ENCODE measurements around the gene COL23A1. TPM values are rescaled to one million over a fixed set of nuclear protein-coding genes. Genes with fewer than 3 reads are reported as not detected.
A peak's percentile ranks its signal among the peaks of the same experiment; 100 is the strongest.

COL23A1 gene
- total and polyA plus RNA-seq, 2 of the 13 experiments (the other 11 are each of a cell fraction or from before 2014, with no cell fraction given), result not detected

GRCh38 chr5:178232124-178232919 is 357.9 kb downstream of the COL23A1 start, which contains the start of gene PHYKPL (continued):
- TF ChIP-seq, protein P1, sequence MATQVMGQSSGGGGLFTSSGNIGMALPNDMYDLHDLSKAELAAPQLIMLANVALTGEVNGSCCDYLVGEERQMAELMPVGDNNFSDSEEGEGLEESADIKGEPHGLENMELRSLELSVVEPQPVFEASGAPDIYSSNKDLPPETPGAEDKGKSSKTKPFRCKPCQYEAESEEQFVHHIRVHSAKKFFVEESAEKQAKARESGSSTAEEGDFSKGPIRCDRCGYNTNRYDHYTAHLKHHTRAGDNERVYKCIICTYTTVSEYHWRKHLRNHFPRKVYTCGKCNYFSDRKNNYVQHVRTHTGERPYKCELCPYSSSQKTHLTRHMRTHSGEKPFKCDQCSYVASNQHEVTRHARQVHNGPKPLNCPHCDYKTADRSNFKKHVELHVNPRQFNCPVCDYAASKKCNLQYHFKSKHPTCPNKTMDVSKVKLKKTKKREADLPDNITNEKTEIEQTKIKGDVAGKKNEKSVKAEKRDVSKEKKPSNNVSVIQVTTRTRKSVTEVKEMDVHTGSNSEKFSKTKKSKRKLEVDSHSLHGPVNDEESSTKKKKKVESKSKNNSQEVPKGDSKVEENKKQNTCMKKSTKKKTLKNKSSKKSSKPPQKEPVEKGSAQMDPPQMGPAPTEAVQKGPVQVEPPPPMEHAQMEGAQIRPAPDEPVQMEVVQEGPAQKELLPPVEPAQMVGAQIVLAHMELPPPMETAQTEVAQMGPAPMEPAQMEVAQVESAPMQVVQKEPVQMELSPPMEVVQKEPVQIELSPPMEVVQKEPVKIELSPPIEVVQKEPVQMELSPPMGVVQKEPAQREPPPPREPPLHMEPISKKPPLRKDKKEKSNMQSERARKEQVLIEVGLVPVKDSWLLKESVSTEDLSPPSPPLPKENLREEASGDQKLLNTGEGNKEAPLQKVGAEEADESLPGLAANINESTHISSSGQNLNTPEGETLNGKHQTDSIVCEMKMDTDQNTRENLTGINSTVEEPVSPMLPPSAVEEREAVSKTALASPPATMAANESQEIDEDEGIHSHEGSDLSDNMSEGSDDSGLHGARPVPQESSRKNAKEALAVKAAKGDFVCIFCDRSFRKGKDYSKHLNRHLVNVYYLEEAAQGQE (IDR thresholded peaks at IDR 0.05; ENCODE audit: borderline replicate concordance in 1 of 2, low read depth in 1 of 2, low read length in 2 of 2), result peak in 1 of 2 experiments; percentile 33; a peak in 1 of 4 replicates
- TF ChIP-seq ZC3H13 (CRISPR knock-in tag; IDR thresholded peaks at IDR 0.05) (peak; percentile 90; the same call in 1 of the 2 replicates), POGZ (CRISPR knock-in tag; IDR thresholded peaks at IDR 0.05) (peak; percentile 38; the same call in 1 of the 2 replicates), ZNF800 (CRISPR knock-in tag; IDR thresholded peaks at IDR 0.05) (0 out of 2 replicates have a peak, but pooled peaks have one; percentile 23), AGO1 (IDR thresholded peaks at IDR 0.05; ENCODE audit: low read depth, low read length, poor library complexity, severe bottlenecking) (peak; percentile 7), ZNF329 (CRISPR knock-in tag; IDR thresholded peaks at IDR 0.05; ENCODE audit: low read depth) (0 out of 2 replicates have a peak, but pooled peaks have one; percentile 34), GMEB2 (CRISPR knock-in tag; IDR thresholded peaks at IDR 0.05; ENCODE audit: low read depth) (peak; percentile 90), SNAI1 (CRISPR knock-in tag; IDR thresholded peaks at IDR 0.05; ENCODE audit: borderline replicate concordance) (0 out of 2 replicates have a peak, but pooled peaks have one; percentile 67), RFX5 (IDR thresholded peaks at IDR 0.05; ENCODE audit: low read depth, low read length) (no peak)
- TF ChIP-seq, protein P2, sequence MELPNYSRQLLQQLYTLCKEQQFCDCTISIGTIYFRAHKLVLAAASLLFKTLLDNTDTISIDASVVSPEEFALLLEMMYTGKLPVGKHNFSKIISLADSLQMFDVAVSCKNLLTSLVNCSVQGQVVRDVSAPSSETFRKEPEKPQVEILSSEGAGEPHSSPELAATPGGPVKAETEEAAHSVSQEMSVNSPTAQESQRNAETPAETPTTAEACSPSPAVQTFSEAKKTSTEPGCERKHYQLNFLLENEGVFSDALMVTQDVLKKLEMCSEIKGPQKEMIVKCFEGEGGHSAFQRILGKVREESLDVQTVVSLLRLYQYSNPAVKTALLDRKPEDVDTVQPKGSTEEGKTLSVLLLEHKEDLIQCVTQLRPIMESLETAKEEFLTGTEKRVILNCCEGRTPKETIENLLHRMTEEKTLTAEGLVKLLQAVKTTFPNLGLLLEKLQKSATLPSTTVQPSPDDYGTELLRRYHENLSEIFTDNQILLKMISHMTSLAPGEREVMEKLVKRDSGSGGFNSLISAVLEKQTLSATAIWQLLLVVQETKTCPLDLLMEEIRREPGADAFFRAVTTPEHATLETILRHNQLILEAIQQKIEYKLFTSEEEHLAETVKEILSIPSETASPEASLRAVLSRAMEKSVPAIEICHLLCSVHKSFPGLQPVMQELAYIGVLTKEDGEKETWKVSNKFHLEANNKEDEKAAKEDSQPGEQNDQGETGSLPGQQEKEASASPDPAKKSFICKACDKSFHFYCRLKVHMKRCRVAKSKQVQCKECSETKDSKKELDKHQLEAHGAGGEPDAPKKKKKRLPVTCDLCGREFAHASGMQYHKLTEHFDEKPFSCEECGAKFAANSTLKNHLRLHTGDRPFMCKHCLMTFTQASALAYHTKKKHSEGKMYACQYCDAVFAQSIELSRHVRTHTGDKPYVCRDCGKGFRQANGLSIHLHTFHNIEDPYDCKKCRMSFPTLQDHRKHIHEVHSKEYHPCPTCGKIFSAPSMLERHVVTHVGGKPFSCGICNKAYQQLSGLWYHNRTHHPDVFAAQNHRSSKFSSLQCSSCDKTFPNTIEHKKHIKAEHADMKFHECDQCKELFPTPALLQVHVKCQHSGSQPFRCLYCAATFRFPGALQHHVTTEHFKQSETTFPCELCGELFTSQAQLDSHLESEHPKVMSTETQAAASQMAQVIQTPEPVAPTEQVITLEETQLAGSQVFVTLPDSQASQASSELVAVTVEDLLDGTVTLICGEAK (IDR thresholded peaks at IDR 0.05), result no peak
- TF ChIP-seq, protein P2 (CRISPR knock-in tag; IDR thresholded peaks at IDR 0.05), result peak; percentile 73
